Astrocyte (in vitro differentiated cells and primary cell): ENCODE measurements around the gene NXPH3.

Source experiments
- EZH2 ChIP-seq: IDR thresholded peaks from 2 replicates; pipeline ENCODE4 v1.6.1; 2012; ENCODE audit warnings: mild to moderate bottlenecking, low read length, inconsistent platforms; ENCODE audit not compliant: insufficient read depth
- TF ChIP-seq, protein P1 (sequence below): IDR thresholded peaks from 2 replicates; pipeline ENCODE4 v1.5.1; 2011; ENCODE audit warnings: low read depth, mild to moderate bottlenecking, inconsistent platforms, low read length, moderate library complexity; ENCODE audit not compliant: insufficient read depth

DNA sequence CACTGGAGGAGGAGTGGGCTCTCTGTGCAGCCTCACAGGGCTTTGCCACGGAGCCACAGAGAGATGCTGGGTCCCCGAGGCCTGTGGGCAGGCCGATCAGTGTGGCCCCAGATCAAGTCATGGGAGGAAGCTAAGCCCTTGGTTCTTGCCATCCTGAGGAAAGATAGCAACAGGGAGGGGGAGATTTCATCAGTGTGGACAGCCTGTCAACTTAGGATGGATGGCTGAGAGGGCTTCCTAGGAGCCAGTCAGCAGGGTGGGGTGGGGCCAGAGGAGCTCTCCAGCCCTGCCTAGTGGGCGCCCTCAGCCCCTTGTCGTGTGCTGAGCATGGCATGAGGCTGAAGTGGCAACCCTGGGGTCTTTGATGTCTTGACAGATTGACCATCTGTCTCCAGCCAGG, 3.9 kb downstream of the NXPH3 start:
- TF ChIP-seq, protein P1, sequence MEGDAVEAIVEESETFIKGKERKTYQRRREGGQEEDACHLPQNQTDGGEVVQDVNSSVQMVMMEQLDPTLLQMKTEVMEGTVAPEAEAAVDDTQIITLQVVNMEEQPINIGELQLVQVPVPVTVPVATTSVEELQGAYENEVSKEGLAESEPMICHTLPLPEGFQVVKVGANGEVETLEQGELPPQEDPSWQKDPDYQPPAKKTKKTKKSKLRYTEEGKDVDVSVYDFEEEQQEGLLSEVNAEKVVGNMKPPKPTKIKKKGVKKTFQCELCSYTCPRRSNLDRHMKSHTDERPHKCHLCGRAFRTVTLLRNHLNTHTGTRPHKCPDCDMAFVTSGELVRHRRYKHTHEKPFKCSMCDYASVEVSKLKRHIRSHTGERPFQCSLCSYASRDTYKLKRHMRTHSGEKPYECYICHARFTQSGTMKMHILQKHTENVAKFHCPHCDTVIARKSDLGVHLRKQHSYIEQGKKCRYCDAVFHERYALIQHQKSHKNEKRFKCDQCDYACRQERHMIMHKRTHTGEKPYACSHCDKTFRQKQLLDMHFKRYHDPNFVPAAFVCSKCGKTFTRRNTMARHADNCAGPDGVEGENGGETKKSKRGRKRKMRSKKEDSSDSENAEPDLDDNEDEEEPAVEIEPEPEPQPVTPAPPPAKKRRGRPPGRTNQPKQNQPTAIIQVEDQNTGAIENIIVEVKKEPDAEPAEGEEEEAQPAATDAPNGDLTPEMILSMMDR, result no peak
- TF ChIP-seq EZH2, result no peak
